ENCODE data around the gene PCDHA9. TPM values are rescaled to one million over a fixed set of nuclear protein-coding genes. Genes with fewer than 3 reads are reported as not detected.

The PCDHA9 gene
- polyA plus RNA-seq, 1 experiment, result 0.06 TPM

- Histone ChIP-seq H3K4me3 (ENCODE audit: low read depth, low read length) (no peak within 1 kb of the TSS), H3K27me3 (ENCODE audit: control insufficient read depth, insufficient read depth, low read length) (no peaks in the 10 kb centered on the region), H3K36me3 (ENCODE audit: control insufficient read depth, insufficient read depth, low read length) (no peaks in the 10 kb centered on the region)
- DNase-seq (ENCODE audit: low read depth), result no peak
- ChIA-PET CTCF (interaction anchor here (0.6 to 0.9 kb wide), 2 partner anchors 14 to 1676 kb away, joined by 3 read pairs; no protein-coding TSS in a partner anchor), POLR2A (no interaction called here)
- no peak for TF ChIP-seq CTCF (IDR thresholded peaks at IDR 0.05; ENCODE audit: insufficient read depth, low read depth, low read length)
Measured at GRCh38 chr5:140855772-140856674, 7.8 kb downstream of the PCDHA9 start, which contains the start of gene PCDHA10. Gene PCDHA10 (plus strand): TSS chr5:140855897. CDS start chr5:140856049, 152 bp downstream.

- TF ChIP-seq CTCF (IDR thresholded peaks at IDR 0.05; ENCODE audit: insufficient read depth, low read depth, low read length), result no peak
- ChIA-PET CTCF (no interaction called here), POLR2A (no interaction called here)
- no peak for DNase-seq (ENCODE audit: low read depth)
- Histone ChIP-seq H3K36me3 (ENCODE audit: control insufficient read depth, insufficient read depth, low read length) (no peaks in the 10 kb centered on the region), H3K4me3 (ENCODE audit: low read depth, low read length) (no peak overlapping the region), H3K27me3 (ENCODE audit: control insufficient read depth, insufficient read depth, low read length) (no peaks in the 10 kb centered on the region)
Measured at GRCh38 chr5:140857177-140857986, 9.2 kb downstream of the PCDHA9 start.

GRCh38 chr5:140857987-140858240 lies 9.7 kb downstream of the PCDHA9 start:
- H3K27me3 ChIP-seq (ENCODE audit: control insufficient read depth, insufficient read depth, low read length), result no peaks in the 10 kb centered on the region
- H3K36me3 ChIP-seq (ENCODE audit: control insufficient read depth, insufficient read depth, low read length), result no peaks in the 10 kb centered on the region
- ChIA-PET POLR2A (no interaction called here), CTCF (no interaction called here)
- no peak for DNase-seq (ENCODE audit: low read depth)
- no peak for TF ChIP-seq CTCF (IDR thresholded peaks at IDR 0.05; ENCODE audit: insufficient read depth, low read depth, low read length)
- no peak overlapping the region for H3K4me3 ChIP-seq (ENCODE audit: low read depth, low read length)

GRCh38 chr5:140862441-140863295 lies 14.5 kb downstream of the PCDHA9 start:
- no peaks in the 10 kb centered on the region for H3K36me3 ChIP-seq (ENCODE audit: control insufficient read depth, insufficient read depth, low read length)
- CTCF ChIA-PET, result no interaction called here
- no peak for TF ChIP-seq CTCF (IDR thresholded peaks at IDR 0.05; ENCODE audit: insufficient read depth, low read depth, low read length)
- POLR2A ChIA-PET, result no interaction called here
- H3K4me3 ChIP-seq (ENCODE audit: low read depth, low read length), result no peak overlapping the region
- H3K27me3 ChIP-seq (ENCODE audit: control insufficient read depth, insufficient read depth, low read length), result no peaks in the 10 kb centered on the region
- no peak for DNase-seq (ENCODE audit: low read depth)
